NOMO-1 (cell line): Measurements from ENCODE around the gene RNU6-9.
"Not testable (repeated sequence)": the region's sequence is repeated elsewhere in the genome, so short reads cannot be mapped to it uniquely, and the experiment has no call there.

ENCODE experiments used
- DNase-seq, 2 experiments: peaks; one replicate each; lab custom pipeline; 2025; ENCODE audit not compliant: unreplicated experiment in 2 of 2; lab: John Stamatoyannopoulos, UW

The RNU6-9 gene

DNA sequence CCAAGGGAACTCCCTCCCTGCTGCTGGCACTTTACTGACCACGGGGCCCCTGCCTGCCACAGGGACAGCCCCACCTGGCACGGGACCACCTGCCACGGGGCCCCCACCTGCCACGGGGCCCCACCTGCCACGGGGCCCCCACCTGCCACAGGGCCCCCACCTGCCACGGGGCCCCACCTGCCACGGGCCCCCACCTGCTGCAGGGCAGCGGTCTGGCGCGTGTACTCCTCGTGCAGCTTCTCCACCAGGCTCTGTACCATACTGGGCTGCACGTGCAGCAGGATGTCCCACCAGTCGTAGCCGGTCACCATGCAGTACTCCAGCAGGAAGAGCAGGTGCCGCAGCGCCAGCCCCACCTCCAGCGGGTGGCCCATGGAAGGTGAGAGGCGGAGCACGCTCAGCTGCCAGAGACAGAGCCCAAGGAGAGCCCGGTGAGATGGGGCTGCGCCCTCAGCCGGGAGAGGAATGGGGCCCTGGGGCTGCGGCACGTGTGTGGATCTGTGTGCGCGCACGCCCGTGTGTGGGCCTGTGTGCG is 16.4 kb upstream of the RNU6-9 start:
- no peak for DNase-seq

DNA sequence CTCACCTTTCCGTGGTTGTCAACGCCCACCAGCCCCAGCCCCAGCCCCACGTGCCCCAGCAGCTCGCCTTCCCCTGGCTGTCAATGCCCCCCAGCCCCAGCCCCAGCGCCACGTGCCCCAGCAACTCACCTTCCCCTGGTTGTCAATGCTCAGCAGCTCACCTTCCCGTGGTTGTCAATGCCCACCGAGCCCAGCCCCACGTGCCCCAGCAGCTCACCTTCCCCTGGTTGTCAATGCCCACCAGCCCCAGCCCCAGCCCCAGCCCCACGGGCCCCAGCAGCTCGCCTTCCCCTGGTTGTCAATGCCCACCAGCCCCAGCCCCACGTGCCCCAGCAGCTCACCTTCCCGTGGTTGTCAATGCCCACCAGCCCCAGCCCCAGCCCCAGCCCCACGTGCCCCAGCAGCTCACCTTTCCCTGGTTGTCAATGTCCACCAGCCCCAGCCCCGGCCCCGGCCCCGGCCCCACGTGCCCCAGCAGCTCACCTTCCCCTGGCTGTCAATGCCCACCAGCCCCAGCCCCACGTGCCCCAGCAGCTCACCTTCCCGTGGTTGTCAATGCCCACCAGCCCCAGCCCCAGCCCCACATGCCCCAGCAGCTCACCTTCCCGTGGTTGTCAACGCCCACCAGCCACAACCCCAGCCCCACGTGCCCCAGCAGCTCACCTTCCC is 15.2 kb upstream of the RNU6-9 start:
- DNase-seq = not testable (repeated sequence)

DNA sequence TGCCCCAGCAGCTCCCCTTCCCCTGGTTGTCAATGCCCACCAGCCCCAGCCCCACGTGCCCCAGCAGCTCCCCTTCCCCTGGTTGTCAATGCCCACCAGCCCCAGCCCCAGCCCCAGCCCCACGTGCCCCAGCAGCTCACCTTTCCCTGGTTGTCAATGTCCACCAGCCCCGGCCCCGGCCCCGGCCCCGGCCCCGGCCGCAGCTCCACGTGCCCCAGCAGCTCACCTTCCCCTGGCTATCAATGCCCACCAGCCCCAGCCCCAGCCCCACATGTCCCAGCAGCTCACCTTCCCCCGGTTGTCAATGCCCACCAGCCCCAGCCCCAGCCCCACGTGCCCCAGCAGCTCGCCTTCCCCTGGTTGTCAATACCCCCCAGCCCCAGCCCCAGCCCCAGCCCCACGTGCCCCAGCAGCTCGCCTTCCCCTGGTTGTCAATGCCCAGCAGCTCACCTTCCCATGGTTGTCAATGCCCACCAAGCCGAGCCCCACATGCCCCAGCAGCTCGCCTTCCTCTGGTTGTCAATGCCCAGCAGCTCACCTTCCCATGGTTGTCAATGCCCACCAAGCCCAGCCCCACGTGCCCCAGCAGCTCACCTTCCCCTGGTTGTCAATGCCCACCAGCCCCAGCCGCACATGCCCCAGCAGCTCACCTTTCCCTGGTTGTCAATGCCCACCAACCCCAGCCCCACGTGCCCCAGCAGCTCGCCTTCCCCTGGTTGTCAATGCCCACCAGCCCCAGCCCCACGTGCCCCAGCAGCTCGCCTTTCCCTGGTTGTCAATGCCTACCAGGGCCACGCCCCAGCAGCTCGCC is 14.3 kb upstream of the RNU6-9 start:
- DNase-seq = not testable (repeated sequence)

DNA sequence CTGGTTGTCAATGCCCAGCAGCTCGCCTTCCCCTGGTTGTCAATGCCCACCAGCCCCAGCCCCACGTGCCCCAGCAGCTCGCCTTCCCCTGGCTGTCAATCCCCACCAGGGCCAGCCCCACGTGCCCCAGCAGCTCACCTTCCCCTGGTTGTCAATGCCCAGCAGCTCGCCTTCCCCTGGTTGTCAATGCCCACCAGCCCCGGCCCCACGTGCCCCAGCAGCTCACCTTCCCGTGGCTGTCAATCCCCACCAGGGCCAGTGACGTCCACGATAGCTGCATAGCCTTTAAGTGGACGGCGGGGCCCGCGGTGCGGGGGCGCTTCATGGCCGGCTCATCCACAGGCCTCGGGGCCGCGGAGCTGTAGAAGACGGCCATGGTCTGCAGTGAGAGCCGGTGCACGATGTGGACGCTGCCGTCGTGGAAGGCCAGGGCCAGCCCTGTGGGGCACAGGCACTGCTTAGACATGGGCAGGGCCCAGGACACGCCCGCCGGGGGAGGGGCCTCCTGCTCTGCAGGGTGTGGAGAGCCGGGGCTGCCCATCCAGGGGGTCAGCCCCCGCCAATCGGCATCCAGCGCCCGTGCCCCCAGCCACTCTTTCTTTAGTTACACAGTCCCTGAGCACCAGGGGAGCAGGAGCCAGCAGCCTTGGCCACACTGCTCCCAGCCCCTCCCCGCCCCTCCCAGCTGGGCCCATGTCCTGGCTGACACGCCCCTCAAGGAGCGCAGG is 13.4 kb upstream of the RNU6-9 start:
- no peak for DNase-seq

DNA sequence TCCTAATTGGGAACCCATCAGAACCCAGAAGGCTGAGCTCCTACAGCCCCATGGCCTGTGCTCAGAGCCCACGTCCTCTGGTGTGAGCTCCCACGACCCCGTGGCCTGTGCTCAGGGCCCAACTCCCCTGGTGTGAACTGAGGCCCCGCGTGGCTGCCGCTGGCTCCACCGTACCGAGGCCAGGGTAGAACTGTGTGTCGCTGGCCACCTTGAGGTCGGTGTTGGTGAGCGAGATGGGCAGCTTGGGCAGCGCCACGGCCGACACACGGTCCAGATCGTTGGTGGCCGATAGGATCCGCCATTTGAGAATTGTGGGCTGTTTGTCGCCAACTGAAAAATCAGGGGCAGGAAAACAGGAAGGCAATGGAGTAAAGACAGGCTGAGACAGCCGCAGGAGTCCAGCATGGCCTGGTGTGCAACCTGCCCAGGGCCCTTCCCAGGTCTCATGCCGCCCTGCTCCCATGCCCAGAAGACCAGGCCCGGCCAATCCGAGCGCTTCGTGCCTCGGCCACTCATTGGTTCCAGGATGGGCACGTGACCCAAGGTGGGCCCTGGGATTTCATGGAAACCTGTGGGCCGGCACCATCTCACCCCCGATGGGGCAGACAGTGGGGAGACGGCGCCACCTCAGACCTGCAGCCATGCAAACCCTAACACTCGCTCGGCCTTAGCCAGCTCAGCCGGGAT is 11.8 kb upstream of the RNU6-9 start:
- DNase-seq = no peak

DNA sequence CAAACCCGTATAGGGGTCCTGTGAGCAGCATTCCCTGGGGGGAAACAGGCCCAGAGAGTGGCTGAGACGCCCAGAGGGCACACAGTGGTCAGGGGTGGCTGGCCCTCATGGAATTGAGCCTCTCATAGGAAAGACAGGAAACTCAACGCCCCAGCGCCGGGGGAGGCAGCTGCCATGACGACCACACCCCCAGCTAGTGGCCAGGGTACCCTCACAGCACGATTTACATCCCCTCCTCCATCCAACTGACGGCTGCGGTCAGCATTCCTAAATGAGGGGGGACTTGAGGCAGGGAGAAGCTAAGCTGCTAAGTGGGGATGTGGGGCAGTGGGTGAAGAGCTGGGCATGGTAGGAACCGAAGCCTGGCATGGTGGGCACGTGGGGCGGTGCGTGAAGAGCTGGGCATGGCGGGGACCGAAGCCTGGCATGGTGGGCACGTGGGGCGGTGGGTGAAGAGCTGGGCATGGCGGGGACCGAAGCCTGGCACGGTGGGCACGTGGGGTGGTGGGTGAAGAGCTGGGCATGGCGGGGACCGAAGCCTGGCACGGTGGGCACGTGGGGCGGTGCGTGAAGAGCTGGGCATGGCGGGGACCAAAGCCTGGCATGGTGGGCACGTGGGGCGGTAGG is 10.3 kb upstream of the RNU6-9 start:
- no peak for DNase-seq

DNA sequence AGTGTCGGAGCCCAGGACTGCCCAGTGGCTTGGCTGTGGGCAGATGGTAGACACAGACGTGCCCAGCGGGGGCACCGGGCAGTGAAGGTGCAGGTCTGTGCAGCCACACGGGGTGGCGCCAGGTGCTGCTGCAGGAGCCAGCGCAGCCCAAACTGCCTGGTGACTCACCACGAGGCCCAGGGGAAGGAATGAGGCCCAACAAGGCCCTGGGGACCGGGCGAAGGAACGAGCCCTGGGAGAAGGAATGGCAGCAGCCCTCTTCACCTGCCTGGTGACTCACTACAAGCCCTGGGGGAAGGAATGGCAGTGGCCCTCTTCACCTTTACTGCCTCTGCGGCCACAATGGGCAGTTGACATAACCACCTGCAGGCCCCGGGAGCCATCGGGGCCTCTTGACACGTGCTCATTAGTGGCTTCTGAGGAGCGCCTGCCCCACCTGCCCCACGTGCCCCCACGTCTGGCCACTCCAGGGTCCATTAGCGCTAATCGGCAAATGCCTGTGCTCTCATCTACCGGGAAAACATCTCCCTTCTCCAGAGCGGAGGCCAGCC is 9.5 kb upstream of the RNU6-9 start:
- no peak for DNase-seq

DNA sequence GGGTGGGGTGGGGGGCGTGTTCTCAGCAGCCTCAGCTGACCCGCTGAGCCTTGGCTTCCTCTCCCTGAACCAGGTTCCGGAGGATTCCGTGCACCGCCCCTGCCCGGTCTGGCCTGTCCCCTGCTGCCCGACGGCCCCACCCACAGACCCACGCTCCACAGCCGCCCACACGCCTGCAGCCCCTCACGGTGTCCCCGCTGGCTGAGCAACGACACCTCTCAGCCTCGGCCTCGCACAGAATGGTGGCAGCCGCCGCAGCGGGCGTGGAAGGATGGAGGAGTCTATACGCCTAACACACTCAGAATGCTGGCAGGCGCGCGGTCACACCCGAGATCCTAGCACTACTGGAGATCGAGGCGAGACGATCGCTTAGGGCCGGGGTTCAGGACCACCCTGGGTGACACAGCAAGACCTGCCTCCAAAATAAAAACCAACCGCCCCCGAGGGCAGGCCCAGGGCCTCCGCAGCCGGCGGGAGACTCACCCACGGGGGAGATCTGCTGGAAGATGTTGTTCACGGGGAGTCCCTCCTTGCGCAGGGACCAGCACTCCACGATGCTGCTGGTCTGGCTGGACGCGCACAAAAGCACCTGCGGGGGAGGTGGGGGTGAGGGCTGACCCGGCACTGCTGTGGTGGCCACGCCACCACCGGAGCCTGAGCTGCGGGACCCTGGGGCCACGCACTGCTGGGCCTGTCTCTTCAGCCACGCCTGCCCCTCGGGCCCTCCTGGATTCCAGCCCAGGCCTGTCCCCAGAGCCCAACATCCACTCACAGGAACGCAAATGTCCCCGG is 8.7 kb upstream of the RNU6-9 start:
- no peak for DNase-seq

DNA sequence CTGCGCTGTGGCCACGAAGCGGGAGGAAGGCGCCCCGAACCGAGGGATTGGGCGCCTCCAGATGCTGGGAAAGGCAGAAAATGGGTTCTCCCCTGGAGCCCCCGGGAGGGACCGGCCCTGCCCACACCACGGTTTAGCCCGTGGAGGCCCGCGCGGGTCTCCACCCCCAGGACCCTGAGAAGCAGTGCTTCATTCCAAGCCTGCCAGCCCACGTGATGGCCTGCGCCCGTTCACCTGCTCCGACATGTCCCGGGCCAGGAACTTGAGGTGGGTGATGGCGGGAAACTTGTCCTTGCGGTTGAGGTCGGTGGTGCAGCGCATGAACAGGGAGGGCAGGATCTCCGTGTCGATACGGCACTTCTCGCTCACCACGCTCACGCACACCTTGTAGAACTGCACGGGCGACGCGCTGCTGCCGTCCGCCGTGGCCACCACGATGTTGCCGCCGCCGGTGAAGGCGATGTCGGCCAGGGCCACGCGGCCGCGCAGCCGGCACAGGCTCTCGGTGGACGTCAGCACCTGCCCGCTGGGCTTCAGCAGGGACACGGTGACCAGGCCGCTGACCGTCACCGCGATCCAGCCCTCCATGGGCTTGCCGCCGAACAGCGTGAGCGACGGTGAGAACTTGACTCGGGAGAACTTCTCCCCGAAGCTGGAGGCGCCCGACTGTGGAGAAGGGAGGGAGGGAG is 7.6 kb upstream of the RNU6-9 start:
- no peak for DNase-seq

DNA sequence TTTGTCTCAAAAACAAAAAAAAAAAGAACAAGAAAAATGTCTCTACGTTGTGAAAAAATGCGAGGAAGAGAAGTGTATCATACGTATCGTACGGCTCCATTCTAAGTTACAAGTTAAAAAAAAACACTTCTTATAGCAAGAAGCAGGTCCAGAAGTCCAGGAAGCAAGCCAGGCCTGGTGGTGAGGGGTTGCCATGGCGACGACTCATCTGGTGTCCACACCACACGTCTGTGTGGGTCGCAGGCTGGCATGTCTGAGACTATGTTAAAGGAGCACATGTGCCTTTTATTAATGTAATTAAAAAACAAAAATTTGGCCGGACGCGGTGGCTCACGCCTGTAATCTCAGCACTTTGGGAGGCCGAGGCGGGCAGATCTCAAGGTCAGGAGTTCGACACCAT is 6.2 kb upstream of the RNU6-9 start:
- no peak for DNase-seq

DNA sequence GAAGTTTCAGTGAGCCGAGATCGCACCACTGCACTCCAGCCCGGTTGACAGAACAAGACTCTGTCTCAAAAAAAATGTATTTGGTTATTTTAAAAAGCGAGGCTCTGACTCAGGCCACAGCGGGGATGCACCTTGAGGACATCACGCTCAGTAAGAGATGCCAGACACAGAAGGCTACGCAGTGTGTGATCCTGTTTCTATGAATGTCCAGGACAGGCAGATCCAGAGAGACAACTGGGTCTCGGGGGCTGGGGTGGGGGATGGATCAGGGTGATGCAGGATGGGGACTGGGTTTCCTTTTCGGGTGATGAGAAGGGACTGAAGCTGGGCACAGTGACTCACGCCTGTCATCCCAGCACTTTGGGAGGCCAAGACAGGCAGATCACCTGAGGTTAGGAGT is 5.7 kb upstream of the RNU6-9 start:
- no peak for DNase-seq

DNA sequence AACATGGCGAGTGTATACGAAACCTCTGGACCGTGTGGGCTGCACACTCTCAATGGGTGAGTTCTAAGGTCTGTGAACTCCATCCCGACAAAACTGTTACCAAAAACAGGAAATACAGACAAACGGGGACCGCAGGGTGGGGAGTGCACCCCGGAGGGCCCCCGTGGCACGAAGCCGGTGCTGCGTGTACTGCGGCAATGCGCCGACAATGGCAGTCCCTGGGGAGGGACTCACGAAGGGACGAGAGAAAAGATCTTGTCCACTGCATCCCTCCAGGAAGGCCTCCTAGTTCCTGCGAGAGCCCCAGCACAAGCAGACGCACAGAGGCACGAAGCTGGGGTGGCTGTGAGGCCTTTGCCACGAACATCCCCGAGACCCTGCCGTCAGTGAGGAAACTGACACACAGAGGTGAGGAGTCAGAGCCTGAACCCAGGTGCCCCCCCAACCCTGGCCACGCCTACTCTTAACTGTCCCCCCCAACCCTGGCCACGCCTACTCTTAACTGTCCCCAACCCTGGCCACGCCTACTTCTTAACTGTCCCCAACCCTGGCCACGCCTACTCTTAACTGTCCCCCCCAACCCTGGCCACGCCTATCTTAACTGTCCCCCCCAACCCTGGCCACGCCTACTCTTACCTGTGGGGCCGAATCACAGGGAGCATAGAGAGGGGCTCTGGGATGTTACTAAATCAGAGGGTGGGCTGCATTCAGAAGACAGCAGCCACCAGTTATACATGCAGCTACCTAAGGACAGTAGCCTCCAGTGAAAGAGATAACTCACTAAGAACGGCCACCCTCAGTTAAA is 4.5 kb upstream of the RNU6-9 start:
- DNase-seq = no peak

DNA sequence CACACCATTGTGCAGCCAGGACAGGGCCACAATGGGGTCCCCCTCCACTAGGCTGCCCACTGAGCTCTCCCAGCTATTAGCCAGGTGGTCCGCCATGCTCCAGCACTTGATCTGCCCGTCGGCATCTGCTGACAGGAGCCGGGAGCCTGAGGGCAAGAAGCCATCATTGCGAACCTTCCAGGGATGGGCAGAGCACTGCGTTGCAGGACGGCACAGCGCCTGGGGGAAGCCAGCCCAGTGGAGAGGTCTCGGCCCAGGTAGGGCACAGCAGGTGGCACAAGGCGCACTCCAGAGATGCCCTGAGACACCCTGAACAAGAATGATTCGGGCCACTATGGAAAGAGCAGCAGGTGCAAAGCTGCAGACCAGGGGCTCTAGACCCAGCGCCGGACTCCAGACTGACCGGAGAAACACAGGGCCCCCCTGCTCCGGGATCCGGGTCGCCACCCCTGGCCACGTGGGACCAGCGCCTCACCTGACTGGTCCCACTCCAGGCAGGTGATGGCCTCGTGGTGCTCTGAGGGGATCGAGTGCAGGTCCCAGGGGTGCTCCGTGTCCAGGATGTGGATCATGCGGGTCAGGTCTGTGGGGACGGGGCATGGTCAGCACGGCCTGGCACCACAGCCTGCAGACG is 3.5 kb upstream of the RNU6-9 start:
- DNase-seq = no peak

DNA sequence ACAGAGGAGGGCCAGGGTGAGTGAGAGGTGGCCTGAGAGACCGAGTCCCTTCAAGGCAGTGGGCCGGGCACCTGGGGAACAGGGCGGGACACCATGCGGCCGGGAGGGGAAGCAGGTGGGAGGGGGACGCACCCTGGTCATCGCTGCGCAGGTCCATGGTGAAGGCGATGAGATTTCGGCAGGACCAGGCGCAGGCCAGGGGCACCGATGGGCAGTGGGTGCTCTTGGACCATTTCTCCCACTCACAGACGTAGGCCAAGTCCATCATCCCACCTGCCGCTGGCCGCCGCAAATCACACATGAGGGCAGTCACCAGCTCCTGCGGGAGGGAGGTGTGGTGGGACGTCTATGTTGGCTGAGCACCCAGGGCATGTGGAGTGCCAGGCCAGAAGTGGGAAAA is 2.5 kb upstream of the RNU6-9 start:
- DNase-seq = no peak

DNA sequence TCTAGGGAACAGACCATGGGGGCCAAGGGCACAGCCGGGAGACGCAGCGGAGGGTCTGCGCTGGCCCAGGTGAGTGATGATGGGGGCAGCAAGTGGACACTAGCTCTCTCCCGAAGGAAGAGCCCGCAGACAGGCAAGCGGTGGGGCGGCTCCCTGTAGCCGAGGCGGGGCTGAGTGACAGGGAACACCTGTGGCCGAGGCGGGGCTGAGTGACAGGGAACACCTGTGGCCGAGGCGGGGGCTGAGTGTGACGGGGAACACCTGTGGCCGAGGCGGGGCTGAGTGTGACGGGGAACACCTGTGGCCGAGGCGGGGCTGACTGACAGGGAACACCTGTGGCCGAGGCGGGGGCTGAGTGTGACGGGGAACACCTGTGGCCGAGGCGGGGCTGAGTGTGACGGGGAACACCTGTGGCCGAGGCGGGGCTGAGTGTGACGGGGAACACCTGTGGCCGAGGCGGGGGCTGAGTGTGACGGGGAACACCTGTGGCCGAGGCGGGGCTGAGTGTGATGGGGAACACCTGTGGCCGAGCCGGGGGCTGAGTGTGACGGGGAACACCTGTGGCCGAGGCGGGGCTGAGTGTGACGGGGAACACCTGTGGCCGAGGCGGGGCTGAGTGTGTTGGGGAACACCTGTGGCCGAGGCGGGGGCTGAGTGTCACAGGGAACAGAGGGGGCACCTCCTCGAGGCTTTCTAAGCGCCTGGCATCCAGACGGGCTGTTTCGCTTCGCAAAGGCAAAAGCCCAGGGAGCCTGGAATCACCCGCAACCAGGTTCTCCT is 1.7 kb upstream of the RNU6-9 start:
- DNase-seq = not testable (repeated sequence)

DNA sequence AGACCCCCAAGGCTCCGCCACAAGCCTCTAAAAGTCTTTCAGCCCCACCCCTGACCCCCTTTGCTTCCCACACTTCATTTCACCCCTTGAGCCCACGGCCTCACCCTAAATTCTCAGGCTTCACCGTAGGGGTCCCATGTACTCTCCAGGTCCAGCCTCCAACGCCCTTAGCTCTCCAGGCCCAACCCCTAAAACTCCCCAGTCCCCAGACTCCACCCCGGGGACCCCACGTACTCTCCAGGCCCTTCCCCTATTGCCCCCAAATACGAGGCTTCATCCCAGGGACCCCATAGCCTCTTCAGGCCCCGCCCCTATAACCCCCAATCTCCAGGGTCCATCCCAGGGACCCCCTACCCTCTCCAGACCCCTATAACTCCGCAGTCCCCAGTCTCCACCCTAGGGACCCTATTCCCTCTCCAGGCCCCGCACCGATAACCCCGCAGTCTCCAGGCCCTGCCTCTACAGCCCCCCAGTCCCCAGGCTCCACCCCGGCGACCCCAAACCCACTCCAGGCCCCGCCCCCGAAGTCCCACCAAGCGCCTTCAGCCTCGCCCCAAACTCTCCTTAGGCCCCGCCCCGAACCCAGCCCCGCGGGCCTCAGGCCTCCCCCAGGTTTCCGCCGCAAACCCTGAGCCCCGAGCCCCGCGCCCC is 916 bp upstream of the RNU6-9 start:
- no peak for DNase-seq
